ENCODE results near the gene DDIT3.
"Not testable (repeated sequence)": the region's sequence is repeated elsewhere in the genome, so short reads cannot be mapped to it uniquely, and the experiment has no call there.

Gene DDIT3

GRCh38 chr12:57511588-57512325 lies 8.6 kb downstream of the DDIT3 start:
- DNase-seq: no peak

- DNase-seq: no peak
These were observed 9.2 kb downstream of the DDIT3 start for GRCh38 chr12:57511161-57511560.

GRCh38 chr12:57507796-57508195 lies 12.5 kb downstream of the DDIT3 start:
- not testable (repeated sequence) for DNase-seq

GRCh38 chr12:57506541-57506940 lies 13.8 kb downstream of the DDIT3 start:
- not testable (repeated sequence) for DNase-seq

GRCh38 chr12:57502311-57502969 lies 17.9 kb downstream of the DDIT3 start:
- not testable (repeated sequence) for DNase-seq

GRCh38 chr12:57500213-57500612 lies 20.1 kb downstream of the DDIT3 start:
- DNase-seq: no peak

- no peak for DNase-seq
These were observed 21.7 kb downstream of the DDIT3 start for GRCh38 chr12:57498571-57498970.

- DNase-seq: no peak
These were observed 22.2 kb downstream of the DDIT3 start for GRCh38 chr12:57498132-57498502.

- DNase-seq: no peak
These were observed 22.8 kb downstream of the DDIT3 start for GRCh38 chr12:57497223-57498131.

- DNase-seq: no peak
These were observed 23.5 kb downstream of the DDIT3 start for GRCh38 chr12:57496822-57497221.

- DNase-seq: not testable (repeated sequence)
These were observed 25.1 kb downstream of the DDIT3 start for GRCh38 chr12:57495051-57495701.

GRCh38 chr12:57491393-57492280 lies 28.7 kb downstream of the DDIT3 start:
- DNase-seq: peak in 1 of 3 donors; percentile 10

GRCh38 chr12:57490126-57490525 lies 30.2 kb downstream of the DDIT3 start:
- DNase-seq: no peak

- DNase-seq: peak; percentile 20 to 42 (median 37)
These were observed 31.1 kb downstream of the DDIT3 start for GRCh38 chr12:57489157-57489641.

- no peak for DNase-seq
These were observed 31.7 kb downstream of the DDIT3 start for GRCh38 chr12:57488402-57489156.

- peak; percentile 96 to 98 (median 97) for DNase-seq
These were observed 32.5 kb downstream of the DDIT3 start, which contains the start of gene MARS1 for GRCh38 chr12:57487597-57488401. TSS of gene MARS1 (plus strand) at chr12:57488068. CDS start at chr12:57488091, 23 bp downstream.

GRCh38 chr12:57487055-57487596 lies 33.2 kb downstream of the DDIT3 start:
- no peak for DNase-seq

- DNase-seq: no peak
These were observed 34.6 kb downstream of the DDIT3 start for GRCh38 chr12:57485695-57486094.

- no peak for DNase-seq
These were observed 36.8 kb downstream of the DDIT3 start for GRCh38 chr12:57483466-57483865.

All from suppressor macrophage treated with lipopolysaccharide for 1 hour (primary cell).